T47D (cell line): ENCODE results near the gene SPTLC3.

Source experiments
- DNase-seq, 2 experiments: peaks; one replicate each; pipeline versions ENCODE4 v3.0.0 to v3.0.0-alpha.2; 2011 to 2012; ENCODE audit warnings: low read depth in 1 of 2, low spot score in 1 of 2
- JUND ChIP-seq: IDR thresholded peaks from 2 replicates; pipeline ENCODE4 v1.6.1; 2012; ENCODE audit warnings: low read depth
- in situ Hi-C: cut with HindIII; loops from 2 replicates; pipeline ENCODE4 v1.10.0; 2016; ENCODE audit warnings: low sequenced_read_pairs, low pct_unique_long_range_greater_than_20kb

The SPTLC3 gene

GRCh38 chr20:13147071-13147963 is 138.5 kb downstream of the SPTLC3 start:
- DNase-seq = no peak
- in situ Hi-C loops = no loop called here
- no peak for TF ChIP-seq JUND

GRCh38 chr20:13147971-13148370 is 139.2 kb downstream of the SPTLC3 start:
- TF ChIP-seq JUND = no peak
- in situ Hi-C loops = no loop called here
- no peak for DNase-seq

- in situ Hi-C loops = no loop called here
- DNase-seq = no peak
- TF ChIP-seq JUND = no peak
Observed at GRCh38 chr20:13148402-13148801, 139.6 kb downstream of the SPTLC3 start.

GRCh38 chr20:13148961-13149360 is 140.2 kb downstream of the SPTLC3 start:
- TF ChIP-seq JUND = no peak
- in situ Hi-C loops = no loop called here

GRCh38 chr20:13149371-13150105 is 140.8 kb downstream of the SPTLC3 start:
- no peak for DNase-seq
- in situ Hi-C loops = no loop called here
- no peak for TF ChIP-seq JUND

More at GRCh38 chr20:13148961-13149360, 140.2 kb downstream of the SPTLC3 start:
- DNase-seq = no peak

- DNase-seq = no peak
- no peak for TF ChIP-seq JUND
- in situ Hi-C loops = no loop called here
Observed at GRCh38 chr20:13158369-13158768, 149.6 kb downstream of the SPTLC3 start.

GRCh38 chr20:13159889-13160288 is 151.1 kb downstream of the SPTLC3 start:
- DNase-seq = no peak
- TF ChIP-seq JUND = no peak
- in situ Hi-C loops = no loop called here

- TF ChIP-seq JUND = no peak
- in situ Hi-C loops = no loop called here
- DNase-seq = no peak
Observed at GRCh38 chr20:13165203-13165602, 156.4 kb downstream of the SPTLC3 start.

GRCh38 chr20:13166011-13166410 is 157.2 kb downstream of the SPTLC3 start:
- no peak for DNase-seq
- in situ Hi-C loops = no loop called here
- no peak for TF ChIP-seq JUND

- no peak for TF ChIP-seq JUND
- DNase-seq = no peak
- in situ Hi-C loops = no loop called here
Observed at GRCh38 chr20:13166437-13166836, 157.7 kb downstream of the SPTLC3 start.

GRCh38 chr20:13169086-13169485 is 160.3 kb downstream of the SPTLC3 start:
- no peak for DNase-seq
- TF ChIP-seq JUND = no peak
- in situ Hi-C loops = no loop called here

- in situ Hi-C loops = no loop called here
- no peak for TF ChIP-seq JUND
- DNase-seq = no peak
Observed at GRCh38 chr20:13170771-13171170, 162.0 kb downstream of the SPTLC3 start.

GRCh38 chr20:13173201-13173600 is 164.4 kb downstream of the SPTLC3 start:
- in situ Hi-C loops = no loop called here
- no peak for TF ChIP-seq JUND
- DNase-seq = peak in 1 of 2 experiments; percentile 38
